Subcutaneous abdominal adipose tissue (tissue), 5 donors: Measurements from ENCODE around the gene LRRC2.
"Not testable (repeated sequence)": the region's sequence is repeated elsewhere in the genome, so short reads cannot be mapped to it uniquely, and the experiment has no call there.

Experiments
- H3K27ac ChIP-seq: one replicate; pipeline ENCODE4 v1.7.0; 2013; ENCODE audit warnings: low read depth, mild to moderate bottlenecking, inconsistent platforms, low read length, moderate library complexity
- H3K27me3 ChIP-seq, 5 donors: one replicate each; pipeline ENCODE4 v1.7.0; 2013; ENCODE audit warnings: low read length in 5 of 5, inconsistent platforms in 1 of 5; ENCODE audit not compliant: control insufficient read depth in 5 of 5, insufficient read depth in 4 of 5
- H3K36me3 ChIP-seq, 5 donors: one replicate each; pipeline ENCODE4 v1.7.0; 2013; ENCODE audit warnings: low read length in 5 of 5; ENCODE audit not compliant: control insufficient read depth in 5 of 5, insufficient read depth in 5 of 5
- H3K4me1 ChIP-seq, 5 donors: one replicate each; pipeline ENCODE4 v1.7.0; 2013; ENCODE audit warnings: low read length in 5 of 5, mild to moderate bottlenecking in 3 of 5, moderate library complexity in 1 of 5; ENCODE audit not compliant: control insufficient read depth in 5 of 5, insufficient read depth in 5 of 5
- H3K4me3 ChIP-seq, 5 donors: one replicate each; pipeline ENCODE4 v1.7.0; 2013; ENCODE audit warnings: low read length in 5 of 5, low read depth in 1 of 5
- H3K9ac ChIP-seq, 5 donors: one replicate each; pipeline ENCODE4 v1.7.0; 2013; ENCODE audit warnings: low read length in 5 of 5, mild to moderate bottlenecking in 4 of 5, moderate library complexity in 3 of 5
- H3K9me3 ChIP-seq, 5 donors: one replicate each; pipeline ENCODE4 v1.7.0; 2013; ENCODE audit warnings: low read length in 5 of 5; ENCODE audit not compliant: control insufficient read depth in 5 of 5
- donor health status: healthy.
- donor health status: healthy.
- donor health status: healthy.
- donor health status: healthy.
- donor health status: healthy.

Gene LRRC2

DNA sequence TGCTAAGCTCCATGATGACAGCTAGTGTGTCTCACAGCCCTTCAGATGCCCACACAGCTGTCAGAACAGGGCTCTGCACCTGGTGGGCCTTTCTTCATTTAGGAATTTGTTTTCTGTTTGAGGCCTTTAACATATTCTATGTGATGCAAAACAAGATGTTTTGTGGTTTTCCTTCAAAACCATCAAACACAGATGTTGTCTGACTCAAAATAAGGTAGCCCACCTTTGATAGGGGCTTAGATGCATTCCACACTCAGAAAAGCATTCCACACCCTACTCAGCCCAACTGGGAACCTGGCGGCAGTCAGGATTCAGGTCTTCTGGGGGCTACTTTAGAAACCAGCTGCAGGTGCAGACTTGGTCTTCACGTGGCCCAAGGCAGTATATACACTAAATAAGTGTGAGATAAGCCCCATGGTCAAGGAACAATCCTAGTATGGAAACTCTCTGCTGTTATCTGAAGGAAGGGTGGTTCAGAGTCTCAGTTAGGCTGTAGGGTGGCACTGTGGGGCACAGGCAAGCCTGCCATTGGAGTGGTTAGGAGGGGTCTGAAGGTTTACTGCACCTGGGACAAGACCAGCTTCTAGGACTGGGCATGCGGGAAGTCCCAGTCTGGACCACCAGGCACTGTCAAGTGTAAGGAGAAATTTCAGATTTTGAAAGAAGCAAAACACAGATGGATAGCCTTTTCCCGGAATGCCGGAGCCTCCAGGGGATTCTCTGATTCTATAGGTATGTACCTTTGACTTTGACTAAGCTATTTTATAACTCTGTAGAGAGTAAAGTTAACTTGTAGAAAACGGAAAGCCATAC lies 20.1 kb downstream of the LRRC2 start:
- Histone ChIP-seq H3K36me3 (peaks cover 0 to 2% (median 0%) of the 10 kb centered on the region in 5 donors), H3K9me3 (no peaks in the 10 kb centered on the region), H3K27ac (no peak overlapping the region), H3K27me3 (no peaks in the 10 kb centered on the region), H3K9ac (no peak overlapping the region), H3K4me1 (peaks cover 0 to 4% (median 0%) of the 10 kb centered on the region in 5 donors), H3K4me3 (no peak overlapping the region)

DNA sequence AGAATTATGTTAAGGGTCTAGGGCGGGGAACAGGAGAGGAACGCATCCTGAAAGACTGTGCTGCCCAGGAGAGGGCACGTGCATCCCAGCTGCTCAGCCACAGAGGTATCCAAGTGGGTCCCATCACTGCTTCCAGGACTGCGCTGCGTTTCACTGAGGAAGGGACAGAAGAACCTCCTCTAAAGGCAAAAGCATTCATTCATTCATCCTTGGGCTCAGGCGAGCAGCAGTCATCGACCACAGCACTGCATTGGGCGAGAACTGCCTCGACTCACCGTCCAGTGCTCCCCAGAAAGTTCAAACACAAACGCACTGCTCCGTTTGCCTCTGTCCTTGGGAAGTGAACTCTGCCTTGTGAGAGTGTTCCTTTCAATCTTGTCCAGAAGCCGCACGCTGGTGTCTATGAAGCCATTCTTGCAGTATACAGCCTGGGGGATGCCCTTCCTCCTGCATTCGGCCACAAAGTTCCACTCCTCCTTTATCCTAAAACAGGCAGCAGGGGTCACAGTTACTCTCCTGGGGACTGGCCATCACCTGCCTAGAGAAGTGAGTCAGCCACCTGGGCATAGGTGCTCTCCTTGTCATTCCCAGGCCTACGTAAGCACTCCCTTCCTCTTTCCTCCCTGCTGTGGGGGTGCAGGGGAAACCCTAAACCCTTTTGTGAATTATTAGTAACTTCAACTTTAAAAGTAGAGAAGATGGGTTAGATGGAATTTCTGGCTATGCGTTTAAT lies 21.2 kb downstream of the LRRC2 start:
- no peak overlapping the region for H3K4me3 ChIP-seq
- peaks cover 0 to 2% (median 0%) of the 10 kb centered on the region in 5 donors for H3K36me3 ChIP-seq
- H3K4me1 ChIP-seq, result peaks cover 0 to 4% (median 0%) of the 10 kb centered on the region in 5 donors
- no peaks in the 10 kb centered on the region for H3K9me3 ChIP-seq
- H3K27me3 ChIP-seq, result no peaks in the 10 kb centered on the region
- H3K9ac ChIP-seq, result no peak overlapping the region
- no peak overlapping the region for H3K27ac ChIP-seq

DNA sequence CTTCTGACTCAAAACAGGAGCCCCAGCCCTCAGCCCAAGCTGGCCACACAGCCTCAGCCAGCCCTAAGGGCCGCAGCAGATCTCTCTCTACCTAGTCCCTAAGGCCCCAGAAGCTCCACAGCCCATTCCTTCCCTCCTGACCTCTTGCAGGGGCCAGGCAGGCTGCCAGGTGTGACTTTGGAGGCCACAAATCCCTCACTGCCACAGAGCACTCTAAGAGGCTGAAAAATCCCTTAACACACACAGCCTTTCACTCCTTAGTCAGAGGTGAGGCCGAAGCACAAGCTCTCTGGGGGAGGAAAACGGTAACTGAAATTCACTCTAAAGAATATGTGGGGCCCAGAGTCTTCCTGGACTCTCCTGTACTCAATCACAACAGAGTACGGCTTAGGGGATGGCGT lies 23.3 kb downstream of the LRRC2 start:
- Histone ChIP-seq H3K36me3 (peaks cover 0 to 2% (median 0%) of the 10 kb centered on the region in 5 donors), H3K27me3 (no peaks in the 10 kb centered on the region), H3K27ac (no peak overlapping the region), H3K9me3 (no peaks in the 10 kb centered on the region), H3K4me1 (peaks cover 0 to 16% (median 6%) of the 10 kb centered on the region in 5 donors), H3K4me3 (no peak overlapping the region), H3K9ac (no peak overlapping the region)

DNA sequence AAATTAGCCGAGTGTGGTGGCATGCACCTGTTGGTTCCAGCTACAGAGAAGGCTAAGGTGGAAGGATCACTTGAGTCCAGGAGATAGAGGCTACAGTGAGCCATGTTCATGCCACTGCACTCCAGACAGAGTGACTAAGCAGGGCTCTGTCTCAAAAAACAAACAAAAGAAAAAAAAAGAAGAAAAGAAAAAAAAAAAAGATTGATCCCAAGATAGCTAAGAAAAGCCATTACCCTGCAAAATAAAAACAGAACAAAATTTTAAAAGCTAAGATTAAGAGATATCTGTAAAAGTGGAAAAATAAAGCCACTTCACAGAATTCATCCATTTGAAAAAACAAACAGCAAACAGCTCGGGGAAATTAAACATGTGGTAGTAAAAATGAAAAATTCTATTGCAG lies 23.8 kb downstream of the LRRC2 start:
- Histone ChIP-seq H3K4me3 (no peak overlapping the region), H3K9ac (no peak overlapping the region), H3K36me3 (peaks cover 0 to 2% (median 0%) of the 10 kb centered on the region in 5 donors), H3K4me1 (peaks cover 0 to 16% (median 6%) of the 10 kb centered on the region in 5 donors), H3K27ac (no peak overlapping the region), H3K9me3 (no peaks in the 10 kb centered on the region), H3K27me3 (no peaks in the 10 kb centered on the region)

DNA sequence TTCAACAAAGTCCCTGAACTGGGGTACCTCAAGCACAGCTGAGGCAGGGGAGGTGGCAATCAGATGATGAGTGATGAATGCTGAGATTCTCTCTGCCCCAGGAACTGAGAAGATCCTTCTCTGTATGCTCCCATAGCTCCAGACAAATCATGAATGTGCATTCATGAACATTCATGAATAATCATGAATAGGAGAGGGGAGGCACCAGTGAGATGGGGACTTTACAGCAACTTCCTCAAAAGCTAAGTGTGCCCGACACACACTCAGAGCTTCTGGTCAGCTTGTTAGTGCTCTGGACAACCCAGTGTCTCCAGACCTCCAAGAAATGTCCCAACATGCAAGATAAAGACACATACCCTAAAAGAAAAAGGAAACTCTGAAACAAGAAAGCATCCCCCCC lies 24.3 kb downstream of the LRRC2 start:
- Histone ChIP-seq H3K9me3 (no peaks in the 10 kb centered on the region), H3K27me3 (no peaks in the 10 kb centered on the region), H3K4me1 (peaks cover 0 to 16% (median 6%) of the 10 kb centered on the region in 5 donors), H3K9ac (no peak overlapping the region), H3K36me3 (peaks cover 0 to 2% (median 0%) of the 10 kb centered on the region in 5 donors), H3K4me3 (no peak overlapping the region), H3K27ac (no peak overlapping the region)

DNA sequence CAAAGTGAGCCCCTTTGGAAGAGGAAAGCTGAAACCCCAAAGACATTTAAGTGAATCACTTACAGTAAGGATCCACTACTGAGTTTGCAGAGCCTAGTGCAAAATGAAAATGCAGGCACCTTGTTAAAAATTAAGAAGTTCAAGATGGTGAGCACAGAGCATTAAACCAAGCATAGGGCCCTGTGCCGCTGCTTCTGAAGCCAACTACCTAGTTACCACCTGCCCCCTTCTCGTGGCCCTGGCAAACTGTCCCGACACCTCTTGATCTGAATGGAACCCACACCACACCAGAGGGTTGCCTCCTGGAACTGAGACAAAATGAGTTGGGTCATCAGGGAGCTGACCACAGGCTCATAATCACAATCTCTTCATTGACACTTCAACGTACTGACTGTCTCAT lies 25.6 kb downstream of the LRRC2 start:
- Histone ChIP-seq H3K4me3 (no peak overlapping the region), H3K9ac (no peak overlapping the region), H3K36me3 (peaks cover 0 to 2% (median 0%) of the 10 kb centered on the region in 5 donors), H3K4me1 (peaks cover 0 to 16% (median 6%) of the 10 kb centered on the region in 5 donors), H3K27me3 (peaks cover 0 to 3% (median 0%) of the 10 kb centered on the region in 5 donors), H3K9me3 (no peaks in the 10 kb centered on the region), H3K27ac (no peak overlapping the region)

DNA sequence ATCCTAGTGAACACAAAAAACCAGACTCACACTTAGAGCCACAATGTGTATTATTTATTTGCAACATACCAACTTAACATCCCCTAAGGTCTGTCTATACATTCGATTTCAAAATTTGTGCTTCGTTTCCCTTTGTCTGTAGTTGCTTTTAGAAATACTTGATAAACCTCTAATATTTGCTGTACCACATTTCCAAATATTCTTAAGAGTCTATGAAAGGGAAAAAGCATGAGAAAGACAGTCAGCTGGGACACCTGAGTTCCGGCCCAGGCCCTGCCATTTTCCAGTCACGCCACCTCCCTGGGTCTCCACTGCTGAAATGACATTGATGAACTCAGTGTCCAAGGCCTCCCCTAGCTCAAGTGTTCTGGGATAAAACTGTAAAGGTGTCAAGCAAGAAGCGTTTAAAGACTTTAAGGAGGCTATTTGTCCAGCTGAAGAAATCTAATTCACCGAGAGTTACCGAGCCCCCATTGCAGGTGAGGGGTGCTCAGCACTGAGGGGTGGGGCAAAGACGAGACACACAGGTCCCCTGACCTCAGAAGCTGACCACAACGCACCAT lies 26.6 kb downstream of the LRRC2 start:
- Histone ChIP-seq H3K27me3 (peaks cover 0 to 3% (median 0%) of the 10 kb centered on the region in 5 donors), H3K27ac (no peak overlapping the region), H3K9ac (no peak overlapping the region), H3K4me3 (peak overlapping the region in 2 of 5 donors; percentile 1 to 41), H3K9me3 (no peaks in the 10 kb centered on the region), H3K4me1 (peaks cover 0 to 16% (median 6%) of the 10 kb centered on the region in 5 donors), H3K36me3 (no peaks in the 10 kb centered on the region)

DNA sequence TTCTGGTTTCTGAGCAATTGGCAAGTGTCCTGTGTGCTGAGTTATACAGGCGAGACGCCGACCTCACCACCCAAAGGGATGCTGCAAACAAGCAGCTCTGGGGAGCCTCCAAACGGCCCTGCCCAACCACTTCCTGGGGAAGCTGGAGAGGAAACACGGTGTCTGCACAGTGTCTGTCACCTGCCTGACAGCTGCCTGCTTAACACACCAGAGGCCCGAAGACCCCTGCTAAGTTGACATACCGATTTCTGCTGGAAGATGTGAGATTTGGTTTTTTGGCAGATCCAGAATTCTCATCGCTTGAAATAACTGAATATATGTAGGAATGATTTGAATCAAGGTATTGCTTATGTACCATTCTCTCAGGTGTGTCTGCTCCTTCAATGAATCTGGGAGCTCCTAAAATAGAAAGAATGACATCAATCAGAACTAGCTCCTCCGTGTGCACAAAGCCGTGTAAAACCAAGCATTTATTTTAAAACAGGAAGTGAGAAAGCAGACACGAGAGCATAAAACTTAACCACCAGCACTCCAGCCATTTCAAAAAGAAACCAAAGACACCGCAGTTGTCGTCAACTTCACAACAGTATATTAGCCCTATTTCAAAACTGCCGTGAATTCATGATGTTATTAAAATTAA lies 27.2 kb downstream of the LRRC2 start:
- H3K36me3 ChIP-seq, result no peaks in the 10 kb centered on the region
- H3K27ac ChIP-seq, result no peak overlapping the region
- no peaks in the 10 kb centered on the region for H3K9me3 ChIP-seq
- no peak overlapping the region for H3K9ac ChIP-seq
- H3K27me3 ChIP-seq, result peaks cover 0 to 3% (median 0%) of the 10 kb centered on the region in 5 donors
- peaks cover 0 to 16% (median 6%) of the 10 kb centered on the region in 5 donors for H3K4me1 ChIP-seq
- H3K4me3 ChIP-seq, result peak overlapping the region in 4 of 5 donors; percentile 1 to 52 (median 30)

DNA sequence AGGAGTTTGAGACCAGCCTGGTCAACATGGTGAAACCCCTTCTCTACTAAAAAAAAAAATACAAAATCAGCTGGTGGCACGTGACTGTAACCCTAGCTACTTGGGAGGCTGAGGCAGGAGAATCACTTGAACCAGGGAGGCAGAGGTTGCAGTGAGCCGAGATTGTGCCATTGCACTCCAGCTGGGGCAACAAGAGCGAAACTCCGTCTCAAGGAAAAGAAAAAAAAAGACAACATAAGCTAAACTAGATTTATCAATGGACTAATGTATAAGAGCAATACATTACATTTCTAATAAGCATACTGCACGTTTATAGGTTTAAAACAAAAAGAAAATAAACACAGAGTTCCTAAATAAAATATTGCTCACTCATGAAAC lies 27.7 kb downstream of the LRRC2 start:
- H3K36me3 ChIP-seq, H3K9ac ChIP-seq, H3K9me3 ChIP-seq, H3K27me3 ChIP-seq, H3K27ac ChIP-seq: not testable (repeated sequence)
- peaks cover 0 to 16% (median 6%) of the 10 kb centered on the region in 5 donors for H3K4me1 ChIP-seq
- peak overlapping the region in 1 of 5 donors; percentile 41 for H3K4me3 ChIP-seq
